Right atrium auricular region (tissue), 2 donors: ENCODE measurements around the gene RGS16. TPM values are rescaled to one million over a fixed set of nuclear protein-coding genes. Genes with fewer than 3 reads are reported as not detected.

Experiments
- DNase-seq: peaks from one replicate; pipeline ENCODE4 v3.0.0-alpha.2; 2019; ENCODE audit warnings: low spot score
- H3K27ac ChIP-seq, 2 donors: fragments of 200-600 bp; sonication (generic); 1 replicate in 1 of 2; 2 replicates in 1 of 2; pipeline ENCODE4 v1.5.1; 2016 to 2019
- H3K27me3 ChIP-seq, 2 donors: fragments of 200-600 bp; sonication (generic); one replicate each; pipeline versions ENCODE4 v1.5.1 to v1.6.0; 2017 to 2019
- H3K36me3 ChIP-seq: fragments of 200-600 bp; sonication (generic); one replicate; pipeline ENCODE4 v1.5.1; 2016
- H3K4me1 ChIP-seq, 2 donors: fragments of 200-600 bp; sonication (generic); one replicate each; pipeline versions ENCODE4 v1.5.1 to v1.6.0; 2017 to 2019
- H3K4me3 ChIP-seq, 2 donors: fragments of 200-600 bp; sonication (generic); 1 replicate in 1 of 2; 2 replicates in 1 of 2; pipeline ENCODE4 v1.5.1; 2017 to 2019; ENCODE audit warnings: mild to moderate bottlenecking in 1 of 2, moderate library complexity in 1 of 2
- H3K9me3 ChIP-seq, 2 donors: fragments of 200-600 bp; sonication (generic); one replicate each; pipeline ENCODE4 v1.5.1; 2019
- CTCF ChIP-seq, 2 donors: fragments of 200-600 bp; sonication (generic); IDR thresholded peaks; one replicate each; pipeline ENCODE4 v1.5.1; 2019; ENCODE audit warnings: antibody characterized with exemption in 2 of 2
- total RNA-seq, 2 donors: library from RNA; depleted of rRNA; stranded (reverse); fragments of >200 nt; gene quantifications; one replicate each; pipeline ENCODE4 v1.1.0, GENCODE V29; 2016

The RGS16 gene
- total RNA-seq, 2 donors from 2014 or later, result 1.4 to 2.2 TPM

- H3K4me3 ChIP-seq, result no peak overlapping the region
- no peak for DNase-seq
- H3K36me3 ChIP-seq, result no peaks in the 10 kb centered on the region
- no peaks in the 10 kb centered on the region for H3K27me3 ChIP-seq
- no peaks in the 10 kb centered on the region for H3K9me3 ChIP-seq
- no peak for TF ChIP-seq CTCF (IDR thresholded peaks at IDR 0.05)
- no peak overlapping the region for H3K27ac ChIP-seq
- peaks cover 0 to 18% of the 10 kb centered on the region in 2 donors for H3K4me1 ChIP-seq
These were observed 24.9 kb upstream of the RGS16 start for GRCh38 chr1:182629080-182629479.

GRCh38 chr1:182628657-182629056 lies 24.5 kb upstream of the RGS16 start:
- H3K9me3 ChIP-seq, result no peaks in the 10 kb centered on the region
- no peaks in the 10 kb centered on the region for H3K27me3 ChIP-seq
- TF ChIP-seq CTCF (IDR thresholded peaks at IDR 0.05), result no peak
- H3K36me3 ChIP-seq, result no peaks in the 10 kb centered on the region
- H3K4me1 ChIP-seq, result peaks cover 0 to 22% of the 10 kb centered on the region in 2 donors
- no peak overlapping the region for H3K4me3 ChIP-seq
- no peak overlapping the region for H3K27ac ChIP-seq
- DNase-seq, result no peak

DNA sequence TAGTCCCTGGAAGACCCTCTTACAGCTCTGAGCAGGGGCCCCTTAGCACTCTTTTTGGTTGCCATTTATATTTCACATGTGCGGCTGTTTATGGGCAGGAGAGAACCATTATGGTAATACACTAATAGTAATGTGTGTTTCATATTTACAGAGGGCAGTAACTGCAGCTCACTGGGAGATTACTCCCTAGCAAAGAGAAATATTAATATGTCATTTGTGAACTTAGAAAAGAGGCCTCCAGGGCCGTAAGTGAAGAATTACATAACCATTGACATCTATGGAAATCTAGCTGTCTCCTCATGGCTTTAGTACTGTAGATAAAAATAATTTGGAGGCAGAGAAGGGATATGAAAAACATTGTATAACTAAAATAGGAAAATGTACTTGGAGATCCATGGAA lies 23.4 kb upstream of the RGS16 start:
- Histone ChIP-seq H3K4me1 (peaks cover 0 to 30% of the 10 kb centered on the region in 2 donors), H3K36me3 (no peaks in the 10 kb centered on the region), H3K4me3 (no peak overlapping the region), H3K27ac (no peak overlapping the region), H3K27me3 (no peaks in the 10 kb centered on the region), H3K9me3 (no peaks in the 10 kb centered on the region)
- TF ChIP-seq CTCF (IDR thresholded peaks at IDR 0.05), result no peak
- no peak for DNase-seq

GRCh38 chr1:182626527-182626926 lies 22.3 kb upstream of the RGS16 start:
- TF ChIP-seq CTCF (IDR thresholded peaks at IDR 0.05), result no peak
- Histone ChIP-seq H3K9me3 (no peaks in the 10 kb centered on the region), H3K36me3 (no peaks in the 10 kb centered on the region), H3K27me3 (no peaks in the 10 kb centered on the region), H3K27ac (no peak overlapping the region), H3K4me3 (no peak overlapping the region), H3K4me1 (peaks cover 0 to 31% of the 10 kb centered on the region in 2 donors)
- no peak for DNase-seq

DNA sequence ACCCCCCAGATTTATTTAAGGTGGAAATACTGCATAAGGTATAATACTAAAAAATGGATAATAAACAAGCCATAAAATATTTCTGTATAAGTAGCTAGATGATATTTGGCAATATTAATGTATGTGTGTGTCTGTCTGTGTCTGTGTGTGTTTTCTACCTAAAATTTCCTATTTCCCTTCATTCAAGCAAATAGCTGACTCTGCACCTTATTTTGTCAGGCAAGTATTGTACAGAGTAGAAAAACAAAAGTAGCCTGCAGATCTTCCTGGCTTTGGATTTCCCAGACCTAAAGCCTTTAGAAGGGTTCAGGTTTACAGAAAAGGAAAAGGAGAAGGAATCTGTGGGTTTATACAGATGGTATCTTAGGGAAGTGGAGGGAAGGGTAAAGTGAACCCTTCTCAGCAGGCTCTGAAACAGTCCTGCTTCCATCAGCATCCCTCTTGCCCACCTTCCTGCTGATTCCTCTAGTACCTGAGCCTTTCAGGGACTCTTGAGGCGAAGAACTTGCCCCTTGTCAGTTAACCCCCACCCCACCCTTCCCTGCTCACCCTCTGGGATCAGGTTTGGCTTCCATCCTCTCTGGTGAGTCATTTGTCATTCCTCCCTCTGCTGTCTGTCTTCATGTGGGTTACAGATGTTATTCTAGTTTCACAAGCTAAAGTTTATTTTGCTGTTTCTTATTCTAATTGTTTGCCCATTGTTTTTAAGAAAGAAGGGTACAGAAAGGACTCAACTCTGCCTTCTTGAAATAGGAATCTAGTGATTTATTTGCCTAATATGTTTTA lies 21.7 kb upstream of the RGS16 start:
- H3K4me3 ChIP-seq, result no peak overlapping the region
- TF ChIP-seq CTCF (IDR thresholded peaks at IDR 0.05), result no peak
- no peaks in the 10 kb centered on the region for H3K27me3 ChIP-seq
- H3K9me3 ChIP-seq, result no peaks in the 10 kb centered on the region
- H3K27ac ChIP-seq, result no peak overlapping the region
- H3K36me3 ChIP-seq, result no peaks in the 10 kb centered on the region
- H3K4me1 ChIP-seq, result peaks cover 0 to 28% of the 10 kb centered on the region in 2 donors
- DNase-seq, result no peak

- Histone ChIP-seq H3K27ac (no peak overlapping the region), H3K36me3 (no peaks in the 10 kb centered on the region), H3K9me3 (no peaks in the 10 kb centered on the region), H3K4me3 (no peak overlapping the region), H3K4me1 (peaks cover 0 to 28% of the 10 kb centered on the region in 2 donors), H3K27me3 (no peaks in the 10 kb centered on the region)
- DNase-seq, result no peak
- TF ChIP-seq CTCF (IDR thresholded peaks at IDR 0.05), result no peak
These were observed 20.8 kb upstream of the RGS16 start for GRCh38 chr1:182625024-182625423.
